Activated T-cell treated with anti-CD3 and anti-CD28 coated beads for 1 hour (primary cell): ENCODE results near the gene RASSF1.

Experiments
- DNase-seq: peaks from one replicate; pipeline ENCODE4 v3.0.0-alpha.2; 2020; ENCODE audit warnings: low read depth

Gene RASSF1

DNA sequence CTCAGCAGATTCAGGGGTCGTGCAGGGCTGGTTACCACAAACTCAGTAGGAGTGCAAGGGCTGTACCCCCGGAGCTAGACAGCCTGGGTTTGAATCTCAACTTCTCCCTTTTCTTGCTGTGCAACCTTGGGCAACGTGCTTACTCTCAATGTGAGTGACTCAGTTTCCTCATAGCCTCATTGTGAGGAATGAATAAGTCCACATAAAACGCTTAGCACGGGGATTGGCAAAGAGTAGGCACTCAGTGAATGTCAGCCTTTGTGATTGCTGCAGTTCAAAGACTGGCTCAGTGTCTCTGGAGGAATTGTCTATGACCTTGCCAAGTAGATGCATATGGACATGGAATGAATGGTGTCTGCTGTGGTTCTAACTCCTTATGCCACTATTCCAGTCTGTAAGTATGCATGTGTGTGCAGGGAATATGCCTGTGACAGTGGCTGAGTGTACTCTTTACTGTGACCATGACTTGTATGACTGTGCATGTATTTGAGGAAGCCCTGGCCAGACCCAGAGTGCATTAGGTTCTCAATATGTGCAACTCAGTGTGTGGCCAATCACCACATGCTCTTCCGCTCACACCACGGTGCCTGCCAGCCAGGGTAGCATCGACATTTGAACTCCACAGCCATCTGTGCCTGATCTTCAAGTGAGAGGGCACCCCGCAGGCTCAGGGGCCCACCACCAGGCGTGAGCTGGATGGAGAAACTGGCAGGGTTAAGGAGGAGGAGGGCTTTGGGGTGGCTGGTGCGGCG is 40.5 kb downstream of the RASSF1 start:
- DNase-seq, result no peak

DNA sequence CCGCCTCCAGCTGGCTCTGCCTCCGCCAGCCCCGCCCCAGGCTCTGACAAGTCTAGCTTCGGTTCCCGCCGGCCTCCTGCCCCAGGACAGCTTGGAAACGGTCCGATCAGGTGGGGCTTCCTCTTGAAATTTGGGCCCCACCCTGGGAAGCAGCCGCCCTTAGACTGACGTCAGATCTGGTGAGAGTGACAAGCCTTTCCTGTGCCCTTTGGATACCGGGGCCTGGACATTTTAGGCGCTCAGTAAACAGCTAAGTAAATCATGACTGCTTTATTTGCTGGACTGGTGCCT is 41.1 kb downstream of the RASSF1 start:
- no peak for DNase-seq

DNA sequence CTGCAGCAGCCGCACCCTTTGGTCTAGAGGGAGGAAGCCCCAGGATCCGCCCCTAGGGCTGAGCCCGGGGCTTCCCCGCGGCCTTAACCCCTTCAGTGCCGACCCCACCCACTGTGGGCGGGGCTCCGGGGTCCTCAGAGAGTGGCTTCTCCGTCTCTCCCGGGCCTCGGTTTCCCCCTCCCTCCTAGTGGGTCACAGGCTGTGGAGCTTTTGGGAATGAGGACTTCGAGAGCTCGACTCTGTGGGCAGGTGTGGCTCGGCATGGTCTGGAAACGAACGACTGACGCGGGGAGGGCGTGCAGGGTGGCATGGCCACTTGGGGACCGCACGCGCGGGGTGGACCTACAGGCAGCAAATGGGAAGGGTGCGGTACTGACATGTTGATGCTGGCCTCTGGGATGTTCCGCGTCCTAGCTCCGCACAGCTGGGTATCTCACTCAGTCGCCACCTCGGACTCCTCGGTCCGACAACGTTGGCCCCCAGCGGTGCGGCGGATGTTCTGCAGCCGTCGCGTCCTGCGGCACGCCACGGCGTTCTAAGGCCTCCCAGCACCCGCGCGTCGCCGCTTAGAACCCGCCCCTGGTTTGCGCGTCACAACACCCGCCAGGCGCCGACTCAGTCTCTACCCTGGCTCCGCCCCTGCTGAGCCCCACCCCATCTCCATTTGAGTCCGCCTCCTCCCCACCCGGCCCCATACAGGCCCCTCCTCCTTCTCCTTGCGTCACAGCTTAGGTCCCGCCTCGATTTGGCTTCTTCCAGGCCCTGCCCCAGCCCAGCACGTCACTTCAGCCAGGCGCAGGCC is 41.6 kb downstream of the RASSF1 start, which contains the start of the genes HYAL3 and NAA80:
Gene HYAL3 (minus strand): TSS at position 570 of the 802 bp plus-strand sequence. CDS start 3,803 bp downstream, outside the sequence.
Gene NAA80 (minus strand): TSS at position 570 of the 802 bp plus-strand sequence. CDS start 1,942 bp downstream, outside the sequence.
- DNase-seq, result peak; percentile 98

DNA sequence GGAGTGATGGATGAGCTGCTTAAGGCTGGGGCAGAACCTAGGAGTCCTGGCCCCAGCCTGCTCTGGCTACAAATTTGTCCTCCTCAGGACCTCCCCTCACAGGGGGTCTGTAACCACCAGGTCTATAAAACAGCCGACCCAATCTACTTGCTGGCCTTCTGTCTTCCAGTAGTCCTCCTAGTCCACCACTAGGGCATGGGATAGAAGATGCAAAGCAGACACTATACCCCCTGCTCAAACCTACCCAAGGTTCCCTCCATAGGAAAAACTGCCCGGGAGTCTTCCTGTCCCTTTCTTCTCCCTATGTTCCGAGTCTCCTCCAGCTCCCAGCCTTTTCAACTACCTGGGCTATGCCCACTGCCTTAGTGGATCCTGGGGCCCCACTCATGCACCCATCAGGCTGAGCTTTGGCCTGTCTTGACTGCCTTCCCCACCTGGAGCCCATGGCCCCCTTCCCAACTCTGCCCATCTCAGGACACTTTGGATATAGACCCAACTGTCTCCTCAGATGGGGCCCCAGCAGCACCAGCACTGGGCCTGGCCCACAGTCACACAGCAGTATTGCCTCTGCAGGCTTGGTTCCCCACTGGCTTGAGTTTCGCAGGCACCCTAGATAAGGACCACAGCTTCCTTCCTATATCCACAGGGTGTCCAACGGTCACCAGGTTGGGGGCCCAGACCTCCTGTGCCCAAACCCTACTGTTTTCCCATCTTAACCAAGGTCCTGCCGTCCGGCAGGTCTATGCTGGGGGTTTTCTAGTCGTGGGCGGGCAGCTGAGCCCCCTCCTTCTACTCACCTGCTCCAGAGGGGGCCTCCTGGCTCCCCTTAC is 42.5 kb downstream of the RASSF1 start:
- no peak for DNase-seq

DNA sequence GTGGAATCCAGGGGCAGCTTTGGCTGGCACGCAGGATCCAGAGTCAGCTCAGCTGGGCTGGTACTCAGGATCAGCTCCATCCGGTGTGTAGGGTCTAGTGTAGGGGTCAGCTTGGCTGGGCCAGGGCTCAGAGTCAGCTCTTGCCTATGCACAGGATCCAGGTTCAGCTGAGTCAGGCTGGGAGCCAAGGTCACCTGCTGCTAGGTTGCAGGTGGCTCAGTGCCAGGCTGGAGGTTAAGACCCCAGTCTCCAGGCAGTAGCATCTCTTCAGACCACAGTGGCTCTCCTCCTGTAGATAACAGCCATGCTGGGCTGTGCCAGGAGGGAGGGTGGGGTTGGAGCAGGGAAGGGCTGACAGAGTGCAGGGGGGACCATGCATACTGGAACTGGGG is 43.3 kb downstream of the RASSF1 start:
- DNase-seq, result no peak

DNA sequence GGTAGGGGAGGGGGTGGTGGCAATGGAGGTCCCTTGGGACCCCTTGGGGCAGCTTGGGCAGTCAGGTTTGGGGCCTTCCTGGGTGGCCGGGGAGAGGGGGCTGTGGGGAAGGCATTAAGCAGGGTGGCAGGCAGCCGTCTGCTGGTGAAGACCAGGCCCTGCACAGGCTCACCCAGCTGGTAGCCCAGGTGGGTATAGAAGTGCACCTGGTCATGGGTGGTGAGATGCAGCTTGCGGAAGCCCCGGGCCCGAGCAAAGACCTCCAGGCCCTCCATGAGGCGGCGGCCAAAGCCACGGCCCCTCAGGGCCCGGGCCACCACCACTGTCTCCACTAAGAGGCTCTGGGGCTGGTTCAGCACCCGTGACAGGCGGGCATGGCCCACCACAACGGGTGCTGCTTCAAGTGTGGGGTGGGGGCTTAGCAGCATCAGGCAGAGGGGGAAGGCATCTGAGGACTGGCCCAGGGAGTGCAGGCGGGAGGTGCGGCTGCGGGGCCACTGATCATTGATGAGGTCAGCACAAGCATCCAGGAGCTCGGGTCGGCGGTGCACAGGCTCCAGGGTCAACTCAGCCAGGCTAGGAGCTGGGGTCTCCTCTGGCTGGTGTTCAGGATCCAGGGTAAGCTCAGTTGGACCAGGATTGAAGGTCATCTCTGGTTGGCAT is 43.8 kb downstream of the RASSF1 start:
- no peak for DNase-seq

DNA sequence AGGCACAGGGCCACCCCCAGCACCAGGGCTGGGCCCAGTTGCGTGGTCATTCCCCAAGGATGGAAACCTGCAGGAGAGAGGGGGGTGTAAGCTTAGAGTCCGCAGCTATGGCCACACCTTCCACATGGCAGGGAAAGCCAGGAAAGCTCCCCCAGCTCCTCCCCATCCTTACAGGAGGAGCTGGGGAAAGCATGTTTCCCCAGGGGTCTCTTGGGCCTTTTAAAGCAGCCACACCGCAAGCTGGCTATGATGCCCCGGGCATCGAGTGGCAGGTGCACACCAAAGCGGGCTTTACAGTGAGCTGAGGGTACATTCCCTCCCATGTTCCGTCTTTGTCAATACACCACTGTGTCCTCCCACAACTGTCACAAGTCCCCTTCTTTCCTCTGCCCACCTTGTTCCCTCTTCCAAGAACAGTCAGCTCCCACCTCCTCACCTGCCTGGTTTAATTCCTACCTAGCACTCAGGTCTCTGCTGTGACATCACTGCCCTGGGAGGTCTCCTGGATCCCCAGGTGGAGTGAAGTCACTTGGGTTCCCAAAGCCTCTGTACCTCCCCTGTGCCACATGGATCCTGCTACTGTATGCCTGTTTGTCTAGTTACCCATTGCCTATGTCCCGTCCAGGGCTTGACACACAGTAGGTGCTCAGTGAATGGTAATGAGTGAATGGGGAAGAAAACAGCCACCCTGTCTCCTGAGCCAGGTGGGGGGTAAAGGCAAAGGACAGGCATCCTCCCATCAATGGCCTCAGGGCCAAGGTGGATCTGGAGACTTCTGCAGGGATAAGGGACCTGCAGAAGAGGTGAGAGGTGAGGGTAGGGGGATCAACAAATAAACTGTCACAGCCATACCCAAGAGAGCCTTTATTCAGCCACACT is 44.8 kb downstream of the RASSF1 start:
- DNase-seq, result no peak

DNA sequence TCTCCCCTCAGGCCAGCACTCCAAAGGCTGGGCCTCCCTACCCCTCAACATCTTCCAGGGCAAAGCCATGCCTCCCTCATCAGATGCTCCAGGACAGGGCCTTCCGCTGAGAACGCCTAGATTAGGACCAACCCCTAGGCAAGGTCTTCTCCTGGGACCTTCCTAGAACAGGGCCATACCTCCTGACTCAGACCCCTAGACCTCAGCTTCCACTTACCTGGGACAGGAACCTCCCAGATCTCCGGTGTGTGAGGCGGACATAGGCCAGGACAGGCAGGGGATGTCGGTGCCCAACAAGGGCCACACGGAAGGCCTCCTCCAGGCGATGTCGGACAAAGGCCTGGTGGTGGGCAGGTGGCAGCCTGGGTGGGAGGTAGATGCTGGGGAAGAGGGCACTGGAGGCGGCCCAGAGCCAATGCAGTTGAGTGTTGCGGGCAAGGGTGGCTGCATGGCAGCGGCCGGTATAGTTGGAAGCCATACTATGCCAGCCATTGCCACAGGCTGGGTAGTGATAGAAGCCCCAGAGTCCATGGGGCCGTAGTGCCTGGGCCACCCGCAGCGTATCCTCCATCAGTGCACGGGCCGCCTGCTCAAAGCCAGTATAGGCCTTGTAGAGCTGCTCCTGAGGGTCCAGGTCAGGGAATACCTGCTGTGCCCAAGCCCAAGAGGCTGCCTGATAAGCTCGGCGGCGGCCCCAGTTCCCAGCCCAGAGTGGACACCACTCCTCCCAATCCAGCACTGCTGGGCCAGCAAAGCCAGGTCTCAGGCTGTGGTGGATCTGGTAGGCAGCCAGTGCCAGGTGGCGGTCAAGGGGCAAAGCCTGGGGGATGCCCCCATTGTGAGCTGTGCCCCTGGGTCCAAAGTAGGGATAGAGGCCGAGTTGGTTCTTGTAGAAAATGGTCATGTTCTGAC is 45.9 kb downstream of the RASSF1 start:
- DNase-seq, result no peak

DNA sequence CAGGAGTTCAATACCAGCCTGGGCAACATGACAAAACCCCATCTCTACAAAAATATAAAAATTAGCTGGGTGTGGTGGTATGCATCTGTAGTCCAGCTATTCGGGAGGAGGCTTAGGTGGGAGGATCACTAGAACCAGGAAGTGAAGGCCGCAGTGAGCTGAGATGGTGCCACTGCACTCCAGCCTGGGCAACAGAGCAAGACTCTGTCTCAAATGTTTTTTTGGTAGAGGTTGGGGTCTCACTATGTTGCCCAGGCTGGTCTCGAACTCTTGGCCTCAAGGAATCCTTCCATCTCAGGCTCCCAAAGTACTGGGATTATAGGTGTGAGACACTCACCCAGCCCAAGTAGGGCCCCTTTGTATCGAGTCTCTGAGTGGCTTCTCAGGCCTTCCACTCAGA is 46.5 kb downstream of the RASSF1 start:
- no peak for DNase-seq

DNA sequence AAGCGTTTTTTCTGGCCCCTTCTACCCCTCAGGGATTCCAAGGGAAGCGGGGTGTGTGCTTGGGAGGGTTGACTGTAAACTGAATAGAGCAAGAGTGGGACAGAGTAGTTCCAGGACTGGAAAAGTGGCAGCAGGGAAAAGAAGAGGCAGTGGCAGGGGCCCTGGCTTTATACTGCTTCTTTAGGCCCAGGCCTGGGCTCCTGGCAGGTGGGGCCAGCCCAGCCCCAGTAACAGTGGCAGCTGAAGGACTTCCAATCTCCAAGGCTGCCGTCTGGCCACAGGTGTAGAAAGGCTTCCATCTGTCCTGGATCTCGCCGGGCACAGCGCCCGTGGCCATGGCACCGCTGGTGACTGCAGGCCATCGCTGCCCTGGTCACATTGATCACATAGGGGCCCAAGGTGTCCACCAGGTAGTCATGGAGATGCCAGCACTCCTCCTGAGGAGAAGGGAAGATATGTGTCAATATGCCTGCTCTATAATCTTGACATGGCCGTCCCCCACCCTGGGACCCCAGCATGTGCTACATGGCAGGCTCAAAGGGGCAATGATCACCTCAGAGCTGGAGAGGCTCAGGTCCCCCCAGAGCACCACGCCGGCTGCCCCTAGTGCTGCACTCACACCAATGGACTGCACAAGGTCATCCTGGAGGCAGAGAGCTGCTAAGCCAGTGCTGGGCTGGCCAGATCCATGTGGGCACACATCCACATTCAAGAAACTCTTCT is 47.4 kb downstream of the RASSF1 start:
- DNase-seq, result no peak

DNA sequence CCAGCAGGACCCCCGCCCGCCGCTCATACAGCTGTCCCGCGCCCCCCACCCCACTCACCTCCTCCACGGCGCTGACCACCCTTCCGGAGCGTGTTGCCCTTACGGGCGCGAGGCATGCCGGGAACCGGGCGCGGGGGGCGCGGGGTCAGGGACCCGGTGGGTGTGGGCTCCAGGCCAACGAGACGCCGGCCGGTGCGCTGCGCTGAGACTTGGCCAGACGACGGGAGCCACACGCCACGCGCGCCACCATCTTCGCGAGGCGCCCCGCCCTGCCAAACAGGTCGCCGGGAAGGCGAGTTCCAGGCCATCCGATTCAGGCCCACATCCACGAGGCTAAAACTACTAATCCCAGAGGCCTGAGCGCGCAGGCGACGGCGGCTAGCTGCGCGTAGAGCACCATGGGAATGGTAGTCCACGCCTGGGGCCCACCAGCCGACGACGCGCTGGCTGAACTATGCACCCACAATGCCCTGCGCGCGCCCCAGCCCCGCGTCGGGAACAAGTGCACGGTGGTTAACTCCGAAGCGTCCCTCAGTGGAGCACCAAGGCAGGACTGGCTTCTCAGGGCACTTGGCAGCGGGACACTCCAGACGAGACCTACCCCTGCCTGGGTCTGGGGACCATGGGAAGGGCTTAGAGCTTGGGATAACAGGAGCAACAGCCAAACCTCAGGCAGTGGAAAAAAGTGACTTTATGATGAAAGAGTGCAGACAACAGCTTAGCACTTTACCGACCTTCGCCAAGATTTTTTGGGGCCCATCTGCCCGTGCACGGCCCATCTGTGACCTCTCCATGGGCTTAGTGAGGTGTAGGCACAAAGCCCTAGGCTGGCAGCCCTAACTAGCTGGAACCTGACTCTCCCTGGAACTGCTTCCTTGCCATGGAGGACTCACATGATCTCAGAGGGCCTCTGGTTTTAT is 48.2 kb downstream of the RASSF1 start, which contains the start of gene IFRD2:
Gene IFRD2 (minus strand): TSS at position 271 of the 920 bp plus-strand sequence. CDS start 155 bp downstream, at position 116.
- DNase-seq, result peak; percentile 90

DNA sequence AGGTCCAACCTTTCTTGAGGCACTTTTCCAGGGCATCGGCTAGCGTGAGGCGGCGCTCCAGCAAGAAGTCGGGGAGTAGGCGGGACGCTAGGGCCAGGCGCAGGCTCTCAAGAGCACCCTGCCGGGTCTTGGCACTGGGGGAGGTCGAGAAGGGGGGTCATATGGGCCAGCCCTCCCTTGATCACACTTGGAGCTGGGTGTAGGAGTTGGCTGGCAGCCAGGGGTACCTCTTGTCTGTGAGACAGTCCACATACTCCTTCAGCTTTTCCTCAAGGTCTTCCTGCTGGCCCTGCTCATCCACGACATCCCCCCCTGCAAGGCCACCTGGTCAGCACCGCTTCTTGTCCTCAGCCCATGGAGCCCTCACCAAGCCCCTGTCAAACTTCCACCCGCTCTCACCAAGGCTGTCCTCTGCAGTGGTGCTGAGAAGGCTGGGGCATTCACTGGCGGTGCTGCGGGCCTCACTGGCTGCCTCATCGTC is 50.4 kb downstream of the RASSF1 start:
- no peak for DNase-seq

DNA sequence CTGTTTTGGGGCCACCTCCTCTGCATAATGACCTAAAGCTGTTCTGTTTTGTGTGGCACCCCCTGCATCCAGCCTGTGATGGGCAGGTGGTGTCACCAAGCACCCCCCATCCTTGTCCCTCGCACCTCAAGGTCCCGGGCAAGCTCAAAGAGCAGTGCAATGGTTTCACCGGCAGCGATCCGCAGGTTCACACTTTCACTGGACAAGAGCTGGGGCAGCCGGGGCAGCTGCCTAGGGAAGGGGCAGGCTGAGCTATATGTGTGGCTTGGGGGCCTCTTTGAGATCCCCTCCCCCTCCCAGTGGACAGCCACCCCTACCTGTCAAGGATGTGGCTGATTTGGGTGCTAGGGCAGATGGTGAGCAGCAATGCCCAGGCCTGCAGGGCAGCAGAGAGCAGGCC is 51.5 kb downstream of the RASSF1 start:
- DNase-seq, result no peak

DNA sequence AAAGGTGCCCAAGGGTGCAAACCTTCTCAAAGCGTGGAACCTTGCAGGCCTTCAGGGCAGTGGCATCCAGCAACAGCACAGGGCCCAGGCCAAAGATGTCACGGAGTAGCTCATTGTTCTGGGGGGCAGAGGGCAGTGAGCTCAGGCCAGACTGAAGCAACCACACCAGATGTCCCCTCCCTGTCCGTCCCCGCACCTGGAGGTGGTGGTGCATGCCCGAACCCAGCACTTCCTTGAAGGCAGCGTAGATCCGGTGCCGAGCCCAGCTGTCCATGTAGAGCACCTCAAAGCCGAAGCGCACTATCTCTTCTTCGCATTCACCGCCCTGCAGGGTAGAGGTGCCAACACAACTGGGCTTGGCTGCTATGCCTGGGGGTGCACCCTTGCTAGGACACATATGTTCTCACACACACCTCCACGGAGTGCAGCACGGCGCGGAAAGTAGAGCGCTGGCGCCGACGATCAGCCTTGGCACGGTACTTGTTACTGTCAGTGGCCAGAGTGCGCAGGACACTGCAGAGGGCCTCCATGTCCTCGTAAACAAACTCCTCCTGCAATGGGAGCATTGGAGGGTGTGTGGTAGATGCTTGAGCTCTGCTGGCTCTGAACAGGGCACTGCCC is 52.1 kb downstream of the RASSF1 start:
- DNase-seq, result no peak

DNA sequence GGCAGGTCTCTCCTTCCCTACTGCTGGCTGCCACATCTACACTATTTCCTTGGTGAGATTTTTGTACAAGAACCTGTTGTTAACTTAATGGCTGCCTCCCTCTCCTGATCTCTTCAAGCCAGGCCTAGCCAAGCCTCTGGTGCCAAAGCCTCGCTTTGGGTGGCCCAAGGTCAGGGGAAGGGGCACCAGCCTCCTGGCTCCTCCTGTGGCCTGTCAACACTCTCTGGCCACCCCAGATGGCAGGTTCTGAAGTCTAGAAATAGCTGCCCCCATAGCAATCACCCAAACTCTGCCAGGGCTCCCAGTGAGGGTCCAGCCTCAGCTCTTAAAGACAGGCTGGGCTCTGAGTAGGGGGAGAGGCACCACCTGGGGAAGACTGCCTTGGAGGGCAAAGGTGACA is 53.4 kb downstream of the RASSF1 start:
- DNase-seq, result no peak

DNA sequence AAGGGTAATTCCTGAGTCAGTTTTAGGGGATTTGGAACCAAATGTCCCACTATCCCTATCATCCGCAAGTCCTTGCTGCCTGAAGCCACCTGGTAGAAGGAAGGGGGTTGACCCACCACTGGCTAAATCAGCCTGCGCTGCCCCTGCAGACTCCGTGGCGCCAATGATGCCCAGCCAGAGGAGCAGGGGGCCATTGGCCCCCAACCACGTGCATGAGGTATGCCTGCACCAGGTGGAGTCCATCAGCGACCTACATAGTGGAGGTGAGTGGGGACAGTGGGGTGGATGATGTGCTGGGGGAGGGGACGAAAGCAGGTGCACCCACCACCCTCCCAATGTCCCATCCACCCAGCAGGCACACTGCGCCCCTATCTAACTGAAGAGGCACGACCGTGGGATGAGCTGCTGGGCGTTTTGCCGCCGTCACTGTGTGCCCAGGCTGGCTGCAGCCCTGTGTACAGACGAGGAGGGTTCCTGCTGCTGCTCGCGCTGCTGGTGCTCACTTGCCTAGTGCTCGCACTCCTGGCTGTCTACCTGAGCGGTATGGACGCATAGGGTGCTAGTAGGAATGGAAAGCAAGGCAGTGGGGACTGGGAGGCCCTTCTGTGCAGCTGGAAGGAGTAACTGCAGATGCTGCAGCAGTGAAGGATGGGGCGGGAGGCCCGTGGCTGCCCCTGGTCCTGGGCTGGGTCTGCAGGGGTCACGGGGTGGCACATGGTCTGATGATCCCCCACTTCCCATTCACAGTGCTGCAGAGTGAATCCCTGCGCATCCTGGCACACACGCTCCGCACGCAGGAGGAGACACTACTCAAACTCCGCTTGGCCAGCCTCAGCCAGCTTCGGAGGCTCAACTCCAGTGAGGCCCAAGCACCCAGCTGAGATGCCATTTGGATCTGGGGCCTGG is 54.1 kb downstream of the RASSF1 start:
- no peak for DNase-seq
